ENCODE results near the gene RPS3.

DNA sequence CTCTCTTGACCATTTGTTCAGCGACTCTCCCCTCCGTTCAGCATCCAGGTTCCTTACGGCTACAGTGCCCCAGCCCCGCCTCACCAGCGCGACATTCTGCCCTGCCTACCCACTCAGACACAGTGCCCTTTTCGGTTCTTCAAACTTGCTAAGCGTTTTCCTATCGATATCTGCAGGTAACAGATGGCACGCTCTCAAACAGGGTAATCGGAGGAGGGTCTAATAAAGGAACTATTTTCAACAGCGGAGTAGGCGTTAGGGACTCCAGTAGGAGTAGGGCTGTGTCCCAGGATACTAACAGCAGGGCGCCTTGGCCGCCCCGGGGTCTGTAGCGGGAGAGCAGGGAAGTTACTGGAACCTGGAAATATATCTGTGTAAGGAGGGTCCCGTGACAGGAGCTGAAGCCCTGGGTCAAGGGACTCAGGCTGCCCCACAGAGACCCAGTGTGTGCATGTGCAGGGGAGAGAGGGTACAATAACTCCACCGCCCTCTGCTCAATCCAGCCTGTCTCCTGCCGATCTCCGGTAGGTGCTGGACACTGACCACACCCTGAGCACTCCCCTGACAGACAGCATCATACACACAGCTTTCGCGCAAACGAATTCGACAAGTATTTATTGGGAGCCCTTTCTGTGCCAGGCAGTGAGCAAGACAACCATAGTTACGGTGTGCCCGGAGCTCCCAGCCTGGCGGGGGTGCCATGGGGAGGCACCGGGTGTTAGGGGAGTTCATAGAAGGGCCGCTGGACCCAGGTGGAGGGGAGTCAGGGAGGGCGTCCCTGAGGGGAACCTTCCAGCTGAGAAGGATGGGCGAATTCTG, 31.6 kb downstream of the RPS3 start:
- TF ChIP-seq, protein P1, sequence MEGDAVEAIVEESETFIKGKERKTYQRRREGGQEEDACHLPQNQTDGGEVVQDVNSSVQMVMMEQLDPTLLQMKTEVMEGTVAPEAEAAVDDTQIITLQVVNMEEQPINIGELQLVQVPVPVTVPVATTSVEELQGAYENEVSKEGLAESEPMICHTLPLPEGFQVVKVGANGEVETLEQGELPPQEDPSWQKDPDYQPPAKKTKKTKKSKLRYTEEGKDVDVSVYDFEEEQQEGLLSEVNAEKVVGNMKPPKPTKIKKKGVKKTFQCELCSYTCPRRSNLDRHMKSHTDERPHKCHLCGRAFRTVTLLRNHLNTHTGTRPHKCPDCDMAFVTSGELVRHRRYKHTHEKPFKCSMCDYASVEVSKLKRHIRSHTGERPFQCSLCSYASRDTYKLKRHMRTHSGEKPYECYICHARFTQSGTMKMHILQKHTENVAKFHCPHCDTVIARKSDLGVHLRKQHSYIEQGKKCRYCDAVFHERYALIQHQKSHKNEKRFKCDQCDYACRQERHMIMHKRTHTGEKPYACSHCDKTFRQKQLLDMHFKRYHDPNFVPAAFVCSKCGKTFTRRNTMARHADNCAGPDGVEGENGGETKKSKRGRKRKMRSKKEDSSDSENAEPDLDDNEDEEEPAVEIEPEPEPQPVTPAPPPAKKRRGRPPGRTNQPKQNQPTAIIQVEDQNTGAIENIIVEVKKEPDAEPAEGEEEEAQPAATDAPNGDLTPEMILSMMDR (IDR thresholded peaks at IDR 0.05): no peak
- TF ChIP-seq ELF1 (IDR thresholded peaks at IDR 0.05) (no peak), EP300 (IDR thresholded peaks at IDR 0.05; ENCODE audit: borderline replicate concordance in 1 of 2, low read depth in 1 of 2, low read length in 1 of 2) (no peak), GABPA (IDR thresholded peaks at IDR 0.05; ENCODE audit: low read depth) (no peak), POLR2AphosphoS5 (IDR thresholded peaks at IDR 0.05; ENCODE audit: low read depth, low read length) (no peak)
